GM21825 (cell line): ENCODE results near the gene HDGFL1.

Experiments
- ATAC-seq: cut with Tn5 transposase; IDR thresholded peaks from one replicate; pipeline ENCODE4 v1.9.1; 2021; ENCODE audit warnings: mild to moderate bottlenecking, moderate library complexity; ENCODE audit not compliant: unreplicated experiment

HDGFL1 gene

DNA sequence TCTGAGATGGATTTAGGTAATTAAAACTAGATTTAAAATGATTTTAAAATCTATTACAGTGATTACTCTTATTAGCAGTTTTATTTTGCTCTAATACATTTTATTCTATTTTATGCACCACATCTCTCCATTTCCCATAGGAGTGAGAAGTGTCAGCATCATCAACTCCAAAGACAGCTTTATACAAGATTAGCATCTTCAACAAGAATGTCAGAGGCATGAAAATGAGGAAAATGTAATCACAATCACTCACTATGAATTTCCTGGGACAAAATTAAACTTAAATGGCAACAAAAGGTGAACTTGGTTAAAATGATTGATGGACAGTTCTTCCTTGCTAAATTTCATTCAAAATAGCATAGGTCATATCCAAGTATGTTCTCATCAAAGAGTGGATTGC, 19.8 kb downstream of the HDGFL1 start:
- ATAC-seq: no peak

DNA sequence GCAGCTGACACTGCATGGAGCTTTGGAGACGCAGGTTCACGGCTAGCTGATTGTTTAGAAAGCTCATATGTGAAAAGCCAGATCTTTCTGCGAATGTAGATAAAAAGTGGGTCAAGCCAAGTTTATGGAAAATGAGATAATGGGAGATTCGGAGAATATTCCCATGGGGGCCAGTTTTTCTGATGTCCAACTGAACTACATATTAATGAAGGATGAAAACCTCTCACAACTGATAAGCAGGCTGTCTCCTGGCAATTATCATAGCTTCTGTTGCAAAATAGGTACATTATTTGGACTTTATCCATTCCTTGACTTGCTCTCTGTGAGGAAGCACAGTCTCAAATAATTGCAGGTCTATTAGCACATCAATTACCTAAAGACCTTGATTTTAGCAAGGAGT, 21.1 kb downstream of the HDGFL1 start:
- ATAC-seq: no peak

DNA sequence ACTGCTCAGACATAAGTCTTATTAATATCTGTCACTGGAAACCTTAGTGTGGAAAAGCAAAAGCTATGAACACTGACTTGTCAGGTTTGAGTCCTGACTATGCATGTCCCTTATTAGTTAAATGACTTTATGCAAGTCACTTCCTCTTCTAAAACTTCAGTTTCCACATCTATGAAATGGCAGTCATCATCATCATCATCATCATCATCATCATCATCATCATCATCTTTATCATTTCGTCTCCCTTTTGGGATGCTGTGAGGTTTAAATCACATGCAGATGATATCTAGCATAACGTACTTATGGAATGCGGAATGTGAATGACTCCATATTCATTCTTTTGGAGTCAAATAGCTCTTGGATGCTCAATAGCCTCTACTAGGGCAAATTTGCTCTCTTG, 24.5 kb downstream of the HDGFL1 start:
- ATAC-seq: no peak

DNA sequence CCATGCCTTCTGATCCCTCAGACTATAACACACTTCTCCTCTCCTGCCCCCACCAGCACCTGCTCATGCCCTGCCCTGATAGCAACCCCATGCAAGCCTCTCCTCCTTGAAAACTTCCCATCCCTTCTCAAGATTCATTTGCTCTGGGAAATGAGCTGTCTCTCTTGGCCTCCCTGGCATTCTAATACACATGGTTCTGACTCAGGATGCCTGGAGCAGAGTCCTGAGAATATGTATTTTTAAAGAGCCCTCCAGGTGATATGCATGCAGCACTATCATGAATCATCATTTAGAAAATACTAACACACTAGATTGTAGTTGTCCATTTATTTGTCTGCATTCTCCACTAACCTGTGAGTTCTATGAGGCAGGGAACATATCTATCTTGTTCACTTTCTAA, 26.6 kb downstream of the HDGFL1 start:
- ATAC-seq: no peak

DNA sequence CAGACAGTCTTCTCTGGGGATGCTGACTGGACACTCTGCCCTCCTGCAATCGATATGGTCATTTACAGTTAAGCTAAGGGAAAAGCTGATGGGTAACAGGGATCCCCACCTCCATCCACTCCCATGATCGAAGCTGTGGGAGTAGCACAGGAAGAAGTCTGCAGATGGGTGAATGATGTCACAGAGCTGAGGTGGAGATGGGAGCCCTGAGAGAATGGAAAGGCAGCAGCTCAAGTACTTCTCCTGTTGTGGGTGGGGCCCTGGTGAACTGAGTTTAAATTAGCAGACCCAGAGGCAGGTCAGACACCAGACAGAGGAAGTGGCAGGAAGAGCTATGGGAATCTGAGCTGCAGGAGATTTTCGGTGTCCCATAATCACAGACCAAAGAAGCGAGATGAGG, 29.0 kb downstream of the HDGFL1 start:
- no peak for ATAC-seq

DNA sequence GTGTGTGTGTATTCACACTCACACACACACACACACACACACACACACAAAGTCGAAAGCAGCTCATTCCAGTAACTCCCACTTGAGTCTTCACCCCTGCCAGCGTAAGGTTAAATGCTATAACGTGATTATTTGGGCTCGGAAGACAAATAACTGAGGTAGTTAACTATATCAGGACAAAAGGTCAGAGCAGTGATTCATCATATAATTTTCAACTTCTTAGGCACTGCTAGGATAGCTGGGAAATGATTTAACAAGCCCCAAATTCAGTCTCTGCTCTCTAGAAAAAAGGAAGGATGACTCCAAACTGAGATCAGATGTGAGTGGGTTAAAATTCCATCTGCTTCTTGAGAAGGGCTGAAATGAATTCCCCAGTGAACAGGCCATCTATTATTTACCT, 30.7 kb downstream of the HDGFL1 start:
- no peak for ATAC-seq

DNA sequence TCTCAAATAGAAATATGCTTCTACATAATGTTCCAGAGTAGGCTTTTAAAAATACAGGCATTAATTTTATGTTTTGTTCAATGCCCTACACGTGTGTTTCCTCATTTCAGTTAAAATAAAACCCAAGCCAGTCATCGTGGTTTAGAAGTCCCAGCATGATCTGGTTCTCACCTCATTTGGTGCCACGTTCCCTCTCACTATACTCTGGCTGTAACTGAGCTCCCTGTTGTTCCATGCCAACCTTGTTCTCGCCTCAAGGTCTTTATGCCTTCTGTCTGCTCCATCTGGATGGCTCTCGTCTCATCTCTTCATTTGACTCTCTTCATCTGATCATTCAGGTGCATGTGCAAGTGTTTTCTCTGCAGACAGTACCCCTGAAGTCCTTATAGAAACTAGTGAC, 32.6 kb downstream of the HDGFL1 start:
- no peak for ATAC-seq

DNA sequence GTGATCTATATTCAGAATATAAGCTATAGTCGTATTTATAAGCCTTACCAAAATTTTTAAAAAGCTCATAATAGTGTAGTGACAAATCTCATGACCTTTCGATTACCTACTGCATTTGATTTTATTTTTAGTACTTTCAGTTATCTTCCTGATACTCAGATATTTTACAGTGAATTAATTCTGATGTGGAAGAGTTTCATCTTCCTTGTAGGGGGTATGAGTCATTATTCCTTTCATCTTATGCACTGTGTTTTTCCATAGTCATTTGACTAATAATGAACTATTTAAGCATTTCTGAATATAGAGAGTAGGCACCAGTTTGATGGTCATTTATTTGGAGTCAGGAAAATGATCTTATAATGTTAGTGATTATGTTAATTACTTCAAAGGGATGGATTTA, 36.4 kb downstream of the HDGFL1 start:
- no peak for ATAC-seq

DNA sequence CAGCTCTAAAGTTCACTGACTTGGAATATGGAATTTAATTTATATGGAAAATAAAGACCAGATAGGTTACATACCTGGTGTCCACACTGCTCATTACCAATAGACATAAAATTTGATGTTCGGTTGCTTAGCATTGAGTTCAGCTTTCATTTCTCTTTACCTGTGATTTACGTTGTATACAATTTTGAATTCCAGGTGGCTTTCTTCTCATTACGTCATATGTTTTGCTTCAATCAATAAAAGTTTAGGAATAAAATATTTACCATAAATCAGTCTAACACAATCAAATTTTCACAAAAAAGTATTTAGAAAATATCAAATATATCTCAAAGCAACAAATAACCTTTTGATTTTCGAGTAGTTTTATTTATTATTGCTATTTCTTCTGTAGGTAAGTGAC, 40.8 kb downstream of the HDGFL1 start:
- no peak for ATAC-seq

DNA sequence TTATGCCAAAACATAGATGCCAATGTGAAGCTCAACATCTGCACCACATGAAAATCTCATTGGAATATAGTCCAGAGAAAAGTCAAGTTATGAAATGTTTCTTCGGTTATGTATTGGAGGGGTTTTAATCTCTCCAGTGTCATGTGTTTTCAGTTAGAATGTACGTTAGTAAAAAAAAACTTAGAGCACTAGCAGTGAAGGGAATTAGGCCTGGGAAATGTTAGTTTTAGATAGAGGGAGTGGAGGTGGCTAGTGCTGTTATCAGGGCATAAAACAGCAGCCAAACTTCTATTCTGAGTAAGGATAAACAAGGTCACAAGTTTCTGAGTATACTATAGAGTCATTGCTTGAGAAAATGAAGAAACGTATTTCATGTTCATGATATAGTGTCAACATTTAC, 42.9 kb downstream of the HDGFL1 start:
- ATAC-seq: no peak

DNA sequence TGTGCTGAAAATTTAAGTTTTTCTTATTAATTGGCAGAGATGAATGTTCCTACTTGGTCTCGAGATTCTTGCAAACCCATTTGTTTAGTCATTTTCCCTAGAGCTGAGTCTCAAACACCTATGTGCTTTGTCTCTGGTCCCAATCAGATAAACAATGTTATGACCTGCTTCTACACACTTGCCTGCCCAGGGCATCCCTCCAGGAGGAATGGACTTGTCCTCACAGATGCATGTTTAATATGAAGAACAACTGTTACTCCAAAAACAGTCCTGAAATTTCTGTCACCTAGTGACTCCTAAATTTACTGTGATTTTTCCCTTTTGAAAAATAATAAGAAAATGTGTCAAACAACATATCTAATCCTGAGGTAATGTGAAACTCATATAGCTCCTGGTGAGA, 43.7 kb downstream of the HDGFL1 start:
- no peak for ATAC-seq

DNA sequence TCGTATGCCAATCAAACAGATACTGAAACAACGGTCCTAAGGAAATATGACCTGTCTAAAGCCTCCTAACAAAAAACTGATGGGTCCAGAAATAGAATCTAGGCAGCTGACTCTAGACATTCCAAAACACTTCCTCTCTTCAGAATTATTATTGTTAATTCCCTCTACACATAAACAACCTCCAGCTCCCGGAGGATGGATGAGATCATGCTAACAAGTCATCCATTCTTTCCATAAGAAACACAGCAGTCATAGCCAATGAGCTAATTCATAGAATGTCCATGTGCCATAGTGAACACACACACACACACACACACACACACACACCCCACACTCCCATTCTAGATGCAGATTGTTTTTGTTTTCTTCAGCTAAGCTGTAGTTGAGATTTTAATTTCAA, 44.3 kb downstream of the HDGFL1 start:
- ATAC-seq: no peak

DNA sequence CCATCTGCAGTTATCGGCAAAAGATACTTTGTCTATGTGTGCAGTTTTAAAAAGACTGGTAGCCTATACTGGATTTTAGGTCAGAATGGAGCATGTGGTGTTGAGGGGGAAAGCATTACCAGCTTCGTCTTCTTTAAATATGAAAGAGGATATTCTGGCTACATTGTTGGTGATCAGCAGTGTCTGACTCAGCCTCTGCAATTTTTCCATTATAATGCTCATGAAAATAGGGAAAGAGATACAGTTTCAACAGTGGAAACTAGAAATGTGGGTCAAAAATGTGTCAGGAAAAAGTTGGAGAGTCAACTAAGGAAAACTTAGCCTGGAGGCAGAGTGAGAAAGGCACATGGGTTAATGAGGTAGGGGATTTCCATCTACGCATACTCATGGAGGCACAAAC, 45.2 kb downstream of the HDGFL1 start:
- ATAC-seq: no peak

DNA sequence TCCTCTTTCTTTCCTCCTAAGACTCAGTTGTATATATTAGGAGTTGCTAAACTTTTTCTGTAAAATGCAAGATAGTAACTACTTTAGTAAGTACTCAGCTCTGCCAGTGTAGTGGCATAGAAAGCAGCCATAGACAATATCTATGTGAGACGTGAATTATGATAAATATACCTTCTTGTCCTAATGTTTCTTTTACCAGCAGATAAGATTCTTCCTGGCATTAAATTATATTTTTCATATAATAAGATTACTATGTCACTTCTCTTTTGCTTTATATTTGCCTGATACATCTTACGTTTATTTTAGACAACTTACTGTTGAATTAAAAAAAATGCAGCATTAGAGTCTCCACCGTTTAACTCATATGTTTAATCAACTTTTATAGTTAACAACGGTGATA, 51.7 kb downstream of the HDGFL1 start:
- no peak for ATAC-seq
